Naive B cell (primary cell): ENCODE measurements around the gene PSMB5. TPM values are rescaled to one million over a fixed set of nuclear protein-coding genes. Genes with fewer than 3 reads are reported as not detected.
A peak's percentile ranks its signal among the peaks of the same experiment; 100 is the strongest.

ENCODE experiments used
- ATAC-seq, 2 donors: fragments of 150-1000 bp; cut with Tn5 transposase; 2 replicates each; pipeline ENCODE4 v1.10.0; 2021; ENCODE audit warnings: low read depth in 2 of 2, mild to moderate bottlenecking in 2 of 2, moderate library complexity in 2 of 2
- DNase-seq: peaks from one replicate; pipeline ENCODE4 v3.0.0; 2022
- H3K27ac Mint-ChIP-seq, 6 donors: one replicate each; pipeline ENCODE4 v1.8.0; 2020 to 2022; ENCODE audit warnings: mild to moderate bottlenecking in 6 of 6, mixed read lengths in 6 of 6, moderate library complexity in 5 of 6, inconsistent platforms in 2 of 6
- H3K27me3 Mint-ChIP-seq, 3 donors: one replicate each; pipeline ENCODE4 v1.8.0; 2021 to 2022; ENCODE audit warnings: mixed read lengths in 3 of 3, mild to moderate bottlenecking in 1 of 3
- H3K36me3 Mint-ChIP-seq, 2 donors: one replicate each; pipeline ENCODE4 v1.8.0; 2020 to 2022; ENCODE audit warnings: mixed read lengths in 2 of 2, inconsistent platforms in 1 of 2, mild to moderate bottlenecking in 1 of 2
- H3K4me1 Mint-ChIP-seq, 3 donors: one replicate each; pipeline ENCODE4 v1.8.0; 2020 to 2022; ENCODE audit warnings: mixed read lengths in 3 of 3, inconsistent platforms in 1 of 3, mild to moderate bottlenecking in 1 of 3, moderate library complexity in 1 of 3
- H3K4me3 Mint-ChIP-seq, 8 donors: one replicate each; pipeline ENCODE4 v1.8.0; 2020 to 2022; ENCODE audit warnings: mild to moderate bottlenecking in 8 of 8, mixed read lengths in 8 of 8, moderate library complexity in 8 of 8, inconsistent platforms in 2 of 8
- H3K9me3 Mint-ChIP-seq, 7 donors: one replicate each; pipeline ENCODE4 v1.8.0; 2020 to 2022; ENCODE audit warnings: mixed read lengths in 7 of 7, mild to moderate bottlenecking in 5 of 7, inconsistent platforms in 2 of 7, moderate library complexity in 1 of 7
- polyA plus RNA-seq, 6 donors: library from polyadenylated mRNA; unstranded; fragments of 300-500 nt; fragmentation: Illumina TruSeq; gene quantifications; one replicate each; pipeline ENCODE4 v1.2.3, GENCODE V29; 2021; ENCODE audit warnings: low read depth in 6 of 6

Gene PSMB5
- polyA plus RNA-seq, 6 donors from 2014 or later: 27.6 to 40.9 (median 33.2) TPM

DNA sequence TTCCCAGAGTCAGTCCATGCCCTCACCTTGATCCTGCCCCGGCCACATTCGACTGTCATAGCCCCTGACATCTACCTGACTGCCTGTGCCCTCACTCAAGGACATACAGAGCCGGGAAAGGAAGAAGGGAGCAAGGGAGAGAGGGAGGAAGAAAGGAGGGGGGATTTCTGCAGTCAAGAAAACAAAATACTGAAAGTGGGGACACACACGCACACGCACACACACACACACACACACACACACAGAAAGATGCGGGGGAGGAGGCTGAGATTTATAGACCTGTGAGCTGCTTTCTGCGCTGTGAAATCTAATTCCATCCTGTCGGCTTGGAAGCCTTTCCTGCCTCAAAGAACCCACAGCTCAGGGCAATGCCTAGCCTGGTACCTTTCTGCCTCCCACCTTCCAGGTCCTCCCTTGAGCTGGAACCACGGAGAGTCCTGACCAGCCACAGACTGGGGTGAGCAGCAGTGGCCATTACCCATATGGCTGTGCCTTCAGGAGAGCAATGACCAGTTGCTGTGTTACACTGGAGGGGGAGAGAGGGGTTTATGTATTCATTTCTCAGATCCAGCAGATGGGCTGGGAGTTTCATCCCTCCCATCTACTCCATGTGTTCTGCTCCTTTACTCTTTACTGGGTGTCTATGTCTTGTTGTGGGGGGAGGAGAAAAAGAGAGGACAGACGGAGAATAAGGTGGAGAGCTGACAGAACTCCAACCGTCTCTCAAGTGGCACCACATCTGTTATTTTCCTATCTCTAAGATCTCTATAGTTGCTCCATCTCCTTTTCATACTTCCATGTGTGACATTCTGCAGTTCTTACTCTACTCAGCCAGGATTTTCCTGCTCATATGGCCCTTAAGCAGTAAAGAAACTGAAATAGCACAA lies 37.7 kb downstream of the PSMB5 start:
- no peak overlapping the region for H3K4me3 Mint-ChIP-seq
- H3K4me1 Mint-ChIP-seq: peaks cover 0 to 3% (median 3%) of the 10 kb centered on the region in 3 donors
- DNase-seq (no peak), ATAC-seq (no peak)
- peaks cover 0 to 9% of the 10 kb centered on the region in 2 donors for H3K36me3 Mint-ChIP-seq
- H3K27ac Mint-ChIP-seq: no peak overlapping the region
- no peaks in the 10 kb centered on the region for H3K9me3 Mint-ChIP-seq
- no peaks in the 10 kb centered on the region for H3K27me3 Mint-ChIP-seq

DNA sequence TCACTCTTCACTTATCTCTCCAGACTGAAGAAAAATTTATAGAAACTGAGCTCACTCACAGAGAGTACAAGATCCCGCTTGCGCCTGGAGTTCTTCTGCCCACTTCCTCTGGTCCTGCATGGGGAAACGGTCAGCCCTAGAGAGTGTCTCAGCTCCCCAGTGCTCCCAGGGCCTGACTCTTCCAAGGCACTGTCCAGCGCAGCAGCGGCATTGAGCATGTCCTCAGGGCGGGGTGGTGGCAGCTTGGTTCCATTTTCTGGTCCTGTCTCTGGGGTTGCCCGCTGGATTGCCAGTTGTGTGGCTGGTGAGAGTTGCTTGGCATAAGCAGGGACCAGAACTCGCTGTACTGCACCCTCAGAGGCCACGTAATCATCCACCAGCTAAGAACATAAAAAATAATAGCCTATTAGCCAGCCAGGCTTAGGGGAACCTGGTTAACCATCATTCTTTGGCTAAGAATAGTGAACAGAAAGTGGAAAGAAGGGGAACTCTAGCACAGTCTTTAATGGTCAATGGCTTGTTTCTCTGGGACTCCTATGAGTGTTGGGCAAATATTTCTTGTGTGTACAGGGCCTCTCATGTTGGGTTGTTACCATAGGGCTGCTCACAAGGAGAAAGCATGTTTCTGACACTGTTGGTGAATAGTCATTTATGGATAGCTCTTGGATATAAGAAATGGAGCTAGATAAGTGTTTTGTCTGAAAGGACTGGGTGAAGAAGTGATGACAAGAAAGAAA lies 38.6 kb downstream of the PSMB5 start:
- no peak overlapping the region for H3K4me3 Mint-ChIP-seq
- no peak for ATAC-seq
- H3K27ac Mint-ChIP-seq: no peak overlapping the region

DNA sequence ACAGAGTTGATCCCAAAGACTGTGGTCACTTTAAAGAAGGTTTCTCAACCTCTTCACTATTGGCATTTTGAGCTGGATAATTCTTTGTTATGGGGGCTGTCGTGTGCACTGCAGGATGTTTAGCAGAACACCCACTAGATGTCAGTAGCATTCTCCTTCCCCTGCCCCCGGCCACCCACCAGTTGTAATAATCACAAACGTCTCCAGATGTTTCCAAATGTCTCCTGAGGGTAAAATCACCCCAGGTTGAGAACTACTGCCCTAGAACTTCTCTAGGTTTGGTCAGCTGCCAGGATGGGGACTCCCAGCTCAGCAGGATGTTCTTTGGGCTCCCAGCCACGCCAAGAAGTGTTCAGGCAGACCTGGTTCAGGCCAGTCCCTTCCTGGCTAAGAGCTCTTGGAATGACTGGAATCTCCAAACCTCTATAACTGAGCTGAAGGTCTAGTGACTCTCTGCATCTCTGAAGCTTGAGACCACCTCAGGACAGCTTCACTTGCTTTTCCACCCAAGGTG lies 39.9 kb downstream of the PSMB5 start:
- Mint-ChIP-seq H3K9me3 (no peaks in the 10 kb centered on the region), H3K36me3 (peaks cover 0 to 13% of the 10 kb centered on the region in 2 donors), H3K27ac (no peak overlapping the region), H3K4me1 (peaks cover 0 to 3% (median 3%) of the 10 kb centered on the region in 3 donors), H3K4me3 (no peak overlapping the region), H3K27me3 (no peaks in the 10 kb centered on the region)
- ATAC-seq: peak; percentile 59 to 68
- peak; percentile 20 for DNase-seq

More for the DNA sequence above, 38.6 kb downstream of the PSMB5 start:
- H3K9me3 Mint-ChIP-seq: no peaks in the 10 kb centered on the region
- H3K27me3 Mint-ChIP-seq: no peaks in the 10 kb centered on the region
- peaks cover 0 to 3% (median 3%) of the 10 kb centered on the region in 3 donors for H3K4me1 Mint-ChIP-seq
- H3K36me3 Mint-ChIP-seq: peaks cover 0 to 9% of the 10 kb centered on the region in 2 donors
- no peak for DNase-seq

DNA sequence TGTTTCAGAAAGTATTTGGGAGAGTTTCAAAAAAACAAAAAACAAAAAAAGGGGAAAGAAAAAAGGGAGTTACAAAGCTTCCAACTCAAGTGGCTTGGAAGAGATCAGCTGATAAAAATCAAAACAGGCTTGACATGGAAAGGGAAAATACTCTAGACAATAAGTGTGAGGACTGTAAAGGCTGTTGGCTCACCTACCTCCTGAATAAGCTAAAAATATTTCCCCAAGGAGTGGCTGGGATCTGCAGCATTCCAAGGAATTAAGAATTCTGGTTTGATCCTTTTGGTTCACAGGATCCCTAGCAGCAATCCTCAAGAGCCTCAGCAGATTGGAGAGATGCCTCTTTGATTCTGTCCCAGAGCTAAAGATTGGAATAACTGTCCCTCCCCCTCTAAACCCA lies 41.2 kb downstream of the PSMB5 start:
- no peak overlapping the region for H3K4me3 Mint-ChIP-seq
- no peak for ATAC-seq
- H3K9me3 Mint-ChIP-seq: no peaks in the 10 kb centered on the region

DNA sequence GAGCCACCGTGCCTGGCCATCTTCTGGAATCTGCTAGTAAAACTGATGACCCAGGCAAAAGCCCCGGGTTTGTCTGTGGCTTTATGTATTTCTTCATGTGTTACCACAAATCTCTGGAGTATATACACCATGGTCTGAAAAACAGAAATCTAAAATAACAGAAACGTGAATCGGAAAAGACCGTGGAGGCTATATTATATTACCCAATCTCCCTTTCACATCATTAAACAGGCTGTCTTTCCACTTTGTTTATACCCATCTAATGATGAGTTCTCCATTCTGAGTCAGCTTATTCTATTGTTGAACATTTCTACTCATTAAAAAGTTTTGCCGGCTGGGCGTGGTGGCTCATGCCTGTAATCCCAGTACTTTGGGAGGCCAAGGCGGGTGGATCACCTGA lies 42.8 kb downstream of the PSMB5 start:
- ATAC-seq: no peak
- H3K4me3 Mint-ChIP-seq: no peak overlapping the region
- no peak overlapping the region for H3K27ac Mint-ChIP-seq
- no peaks in the 10 kb centered on the region for H3K9me3 Mint-ChIP-seq
- H3K4me1 Mint-ChIP-seq: peaks cover 0 to 3% (median 3%) of the 10 kb centered on the region in 3 donors
- H3K27me3 Mint-ChIP-seq: no peaks in the 10 kb centered on the region
- no peak for DNase-seq
- H3K36me3 Mint-ChIP-seq: peaks cover 0 to 13% of the 10 kb centered on the region in 2 donors

More for the DNA sequence above, 41.2 kb downstream of the PSMB5 start:
- no peak for DNase-seq
- H3K36me3 Mint-ChIP-seq: peaks cover 0 to 13% of the 10 kb centered on the region in 2 donors
- H3K27me3 Mint-ChIP-seq: no peaks in the 10 kb centered on the region
- peak overlapping the region in 1 of 6 donors; percentile 35 for H3K27ac Mint-ChIP-seq
- H3K4me1 Mint-ChIP-seq: peaks cover 0 to 3% (median 3%) of the 10 kb centered on the region in 3 donors

DNA sequence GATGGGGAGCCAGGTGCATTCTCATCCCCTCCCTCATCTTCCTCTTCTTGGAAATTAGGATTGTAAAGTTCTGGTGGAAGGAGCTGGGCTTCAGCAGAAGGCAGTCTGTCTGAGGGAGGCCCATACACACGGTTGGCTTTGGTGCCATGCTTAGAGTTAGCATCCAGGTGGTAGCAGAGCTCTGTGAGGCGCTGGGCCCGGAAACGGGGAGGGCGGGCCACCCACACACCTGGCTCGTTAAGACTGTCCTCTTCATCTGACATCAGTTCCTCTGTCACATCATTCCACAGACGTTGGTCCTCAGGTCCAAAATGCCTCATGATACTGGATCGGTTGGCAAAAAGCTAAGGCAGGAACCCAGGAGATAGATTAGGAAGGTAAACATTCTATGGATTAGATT lies 47.4 kb downstream of the PSMB5 start:
- H3K36me3 Mint-ChIP-seq: peaks cover 0 to 3% of the 10 kb centered on the region in 2 donors
- DNase-seq: no peak
- no peaks in the 10 kb centered on the region for H3K9me3 Mint-ChIP-seq
- H3K4me1 Mint-ChIP-seq: no peaks in the 10 kb centered on the region
- H3K4me3 Mint-ChIP-seq: no peak overlapping the region
- ATAC-seq: no peak
- no peak overlapping the region for H3K27ac Mint-ChIP-seq
- no peaks in the 10 kb centered on the region for H3K27me3 Mint-ChIP-seq

DNA sequence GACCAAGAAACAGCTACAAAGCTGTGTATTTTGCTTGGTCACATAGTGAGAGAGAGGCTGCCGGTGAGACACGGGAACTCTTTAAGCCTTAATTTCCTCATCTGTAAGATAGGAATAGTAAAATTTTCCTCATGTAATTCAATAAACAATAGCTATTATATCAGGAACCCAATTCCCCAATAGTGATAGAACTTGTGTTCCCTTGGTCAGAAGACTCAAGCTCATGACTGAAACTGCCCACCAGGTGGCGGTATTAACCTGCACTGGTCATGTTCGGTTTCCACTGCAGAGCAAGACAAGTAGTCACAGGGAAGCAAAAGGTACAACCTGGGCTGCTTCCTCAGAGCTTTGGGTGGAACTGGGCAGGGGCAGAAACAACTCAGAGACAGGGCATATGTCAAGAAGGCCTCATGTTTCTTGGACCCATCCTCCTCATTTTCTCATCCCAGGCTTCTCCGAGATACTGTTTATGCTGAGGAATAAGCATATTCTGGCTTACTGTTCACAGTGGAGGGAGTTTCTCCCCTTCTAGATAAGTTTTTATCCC lies 48.1 kb downstream of the PSMB5 start:
- H3K9me3 Mint-ChIP-seq: no peaks in the 10 kb centered on the region

DNA sequence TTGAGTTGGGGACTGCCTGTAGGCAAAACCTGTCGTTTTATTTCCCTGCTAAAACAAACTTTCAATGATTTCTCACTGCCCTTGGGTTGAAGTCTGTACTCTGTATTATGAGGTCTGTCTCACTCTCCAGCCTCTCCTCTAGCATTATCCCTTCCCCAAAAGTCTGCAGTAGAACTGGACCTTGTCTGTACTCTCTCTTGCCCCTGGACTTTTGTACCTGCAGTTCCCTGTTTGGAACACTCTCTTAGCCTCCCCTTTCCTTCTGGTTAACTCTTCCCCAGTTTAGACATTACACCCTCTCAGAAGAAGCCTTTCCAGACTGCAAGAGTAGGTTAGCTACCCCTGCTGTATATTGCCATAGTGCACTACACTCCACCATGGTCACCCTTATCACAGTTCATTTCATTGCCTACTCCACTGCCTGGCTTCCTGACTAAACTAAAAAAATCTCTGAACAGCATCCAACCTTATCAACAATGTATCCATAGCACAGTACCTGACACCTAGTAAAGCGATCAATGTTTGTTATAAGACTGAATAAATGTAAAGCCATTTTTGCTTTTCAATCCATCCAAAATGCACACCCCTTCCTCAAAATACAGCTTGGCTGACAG lies 48.7 kb downstream of the PSMB5 start:
- no peak for ATAC-seq
- Mint-ChIP-seq H3K36me3 (peaks cover 0 to 3% of the 10 kb centered on the region in 2 donors), H3K4me1 (peaks cover 0 to 2% (median 0%) of the 10 kb centered on the region in 3 donors), H3K27ac (peak overlapping the region in 1 of 6 donors; percentile 52), H3K4me3 (no peak overlapping the region), H3K9me3 (no peaks in the 10 kb centered on the region), H3K27me3 (no peaks in the 10 kb centered on the region)
- no peak for DNase-seq

More for the DNA sequence above, 48.1 kb downstream of the PSMB5 start:
- Mint-ChIP-seq H3K36me3 (peaks cover 0 to 3% of the 10 kb centered on the region in 2 donors), H3K27me3 (no peaks in the 10 kb centered on the region), H3K4me3 (no peak overlapping the region), H3K27ac (peak overlapping the region in 1 of 6 donors; percentile 70), H3K4me1 (peaks cover 0 to 2% (median 0%) of the 10 kb centered on the region in 3 donors)
- ATAC-seq: peak; percentile 63 to 76
- peak; percentile 78 for DNase-seq

DNA sequence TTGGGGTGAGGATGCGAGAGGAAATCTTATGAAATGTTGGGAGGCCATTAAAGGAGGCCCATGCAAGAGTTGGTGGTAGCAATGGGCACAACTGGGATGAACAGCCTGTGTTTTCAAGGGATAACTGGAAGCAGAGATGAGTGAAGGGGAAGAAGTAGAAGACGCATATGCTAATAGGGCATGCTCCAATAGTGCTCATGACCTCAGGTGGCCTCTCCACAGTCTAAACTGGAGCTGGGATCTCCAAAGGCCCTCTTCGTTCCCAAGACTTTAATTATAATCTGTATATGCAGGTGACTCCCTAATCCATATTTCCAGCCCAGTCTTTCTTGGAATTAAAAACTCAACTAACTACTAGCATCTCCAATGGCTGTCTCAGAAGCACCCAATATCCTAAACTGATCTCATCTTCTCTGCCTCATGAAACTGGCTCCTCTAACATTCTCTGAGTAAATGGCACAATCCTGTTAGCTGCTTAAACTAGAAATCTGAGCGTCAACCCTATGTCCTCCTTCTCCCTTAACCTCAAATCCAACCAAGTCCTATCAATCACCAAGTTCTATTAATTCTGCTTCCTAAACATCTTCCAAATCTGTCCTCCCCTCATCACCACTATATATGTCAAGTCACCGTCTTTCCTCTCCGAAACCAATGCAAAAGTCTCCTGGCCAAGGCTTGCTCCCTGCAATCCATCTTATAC lies 49.6 kb downstream of the PSMB5 start:
- H3K27ac Mint-ChIP-seq: peak overlapping the region in 1 of 6 donors; percentile 28

DNA sequence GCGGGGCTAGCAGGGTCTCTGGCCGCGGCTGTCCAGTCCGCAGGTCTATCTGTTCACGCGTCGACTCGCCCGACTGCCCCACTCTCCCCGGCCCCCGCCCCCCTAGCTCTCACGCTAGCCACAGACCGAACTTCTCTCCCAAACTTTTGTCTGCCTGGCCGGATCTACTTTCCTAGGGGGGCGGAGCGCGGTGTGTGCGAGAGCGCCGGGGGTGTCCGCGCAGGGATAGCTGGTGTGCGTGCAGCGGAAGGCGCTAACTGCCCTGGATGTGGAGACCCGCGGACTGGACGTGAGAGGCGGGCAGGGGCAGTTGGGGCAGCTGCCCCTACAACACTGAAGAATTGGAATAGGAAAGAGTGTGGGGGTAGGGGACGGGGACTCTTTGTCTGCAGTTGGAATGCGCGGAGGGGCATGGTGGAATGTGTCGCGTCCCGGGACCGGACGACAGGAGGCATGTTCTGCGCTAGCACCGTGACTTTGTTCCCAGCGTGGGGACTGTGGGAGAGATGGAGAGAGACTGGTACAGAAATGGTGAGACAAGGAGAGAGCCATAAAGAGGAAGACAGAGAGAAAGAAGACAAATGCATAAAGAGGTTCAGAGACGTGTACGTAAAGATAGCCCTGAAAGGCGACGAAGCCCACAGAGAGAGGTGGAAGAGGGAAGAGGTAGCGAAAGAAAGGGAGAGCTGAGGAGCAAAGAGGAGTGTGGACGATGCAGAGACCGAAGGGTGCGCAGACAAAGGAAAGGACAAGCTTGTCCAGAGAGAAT lies 52.0 kb downstream of the PSMB5 start, which contains the start of gene AJUBA:
Gene AJUBA, minus strand, starts transcription at position 75 of the 769 bp plus-strand sequence. CDS start 285 bp downstream, outside the sequence.
- Mint-ChIP-seq H3K4me1 (peaks cover 0 to 11% (median 4%) of the 10 kb centered on the region in 3 donors), H3K4me3 (peak within 1 kb of the TSS in 4 of 8 donors; percentile 46 to 86 (median 78)), H3K9me3 (no peaks in the 10 kb centered on the region), H3K36me3 (no peaks in the 10 kb centered on the region), H3K27me3 (peaks cover 12 to 14% (median 12%) of the 10 kb centered on the region in 3 donors), H3K27ac (no peak within 1 kb of the TSS)
- ATAC-seq (peak; percentile 57 to 58), DNase-seq (peak; percentile 45)

More for the DNA sequence above, 49.6 kb downstream of the PSMB5 start:
- DNase-seq: no peak
- H3K4me1 Mint-ChIP-seq: peaks cover 0 to 6% (median under 1%) of the 10 kb centered on the region in 3 donors
- no peak for ATAC-seq
- H3K36me3 Mint-ChIP-seq: peaks cover 0 to 2% of the 10 kb centered on the region in 2 donors
- H3K9me3 Mint-ChIP-seq: no peaks in the 10 kb centered on the region
- peaks cover under 1 to 3% (median 1%) of the 10 kb centered on the region in 3 donors for H3K27me3 Mint-ChIP-seq
- peak overlapping the region in 2 of 8 donors; percentile 4 to 18 for H3K4me3 Mint-ChIP-seq

DNA sequence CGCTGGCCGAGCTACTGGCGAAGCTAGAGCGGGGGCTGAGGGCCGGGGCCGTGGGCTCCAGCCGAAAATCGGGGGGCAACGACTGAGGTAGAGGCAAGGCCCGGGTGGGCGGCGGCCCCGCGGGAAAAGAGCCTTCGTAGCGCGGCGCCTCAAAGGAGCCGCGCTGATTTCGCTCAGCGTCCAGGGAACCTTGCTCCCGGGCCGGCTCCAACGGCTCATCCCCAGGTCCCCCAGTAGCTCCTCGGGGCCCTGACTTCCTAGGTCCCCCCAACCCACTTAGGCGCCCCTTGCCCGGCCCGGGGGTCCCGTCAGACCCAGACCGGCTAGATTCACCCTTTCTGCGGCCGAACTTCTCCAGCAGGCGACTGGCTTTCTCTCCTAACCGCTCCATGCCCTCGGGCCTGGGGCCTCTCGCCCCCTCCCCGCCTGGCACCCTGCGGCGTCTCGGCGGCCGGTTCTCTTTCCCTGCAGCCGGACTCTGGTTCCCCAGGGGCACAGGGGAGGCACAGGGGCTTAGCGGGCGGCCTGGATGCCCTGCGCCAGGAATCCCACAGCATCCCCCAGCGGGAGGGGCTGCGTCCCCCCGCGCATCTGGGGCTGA lies 52.7 kb downstream of the PSMB5 start:
- Mint-ChIP-seq H3K27me3 (peaks cover 12 to 19% (median 14%) of the 10 kb centered on the region in 3 donors), H3K27ac (no peak overlapping the region), H3K4me3 (peak overlapping the region in 3 of 8 donors; percentile 46 to 86 (median 72)), H3K9me3 (no peaks in the 10 kb centered on the region), H3K36me3 (no peaks in the 10 kb centered on the region), H3K4me1 (peaks cover 0 to 11% (median 4%) of the 10 kb centered on the region in 3 donors)
- ATAC-seq (no peak), DNase-seq (no peak)
